Pancreas (tissue), 10 donors: ENCODE results near the gene DUSP1. TPM values are rescaled to one million over a fixed set of nuclear protein-coding genes. Genes with fewer than 3 reads are reported as not detected.

Source experiments
- ATAC-seq, 4 donors: fragments of 200-7000 bp; cut with Tn5 transposase; one replicate each; pipeline versions ENCODE4 v1.8.0 to v1.9.1; 2020; ENCODE audit warnings: mild to moderate bottlenecking in 4 of 4, moderate library complexity in 4 of 4
- DNase-seq, 6 donors: peaks; one replicate each; pipeline ENCODE4 v3.0.0-alpha.2; 2020
- FAIRE-seq: peaks from 2 replicates; lab custom pipeline; 2012; peaks lifted over from hg19 to GRCh38; lab: Jason Lieb, UNC
- H3K27ac ChIP-seq, 4 donors: fragments of 200-600 bp; sonication (generic); 1 replicate in 3 of 4; 2 replicates in 1 of 4; pipeline versions ENCODE4 v1.5.0 to v1.8.0; 2020
- H3K27me3 ChIP-seq, 4 donors: fragments of 200-600 bp; one replicate each; pipeline ENCODE4 v1.8.0; 2021
- H3K36me3 ChIP-seq, 3 donors: fragments of 200-600 bp; sonication (generic) in 1 of 3; one replicate each; pipeline versions ENCODE4 v1.5.0 to v1.8.0; 2020 to 2021
- H3K4me1 ChIP-seq, 3 donors: fragments of 200-600 bp; one replicate each; pipeline ENCODE4 v1.8.0; 2021
- H3K4me3 ChIP-seq, 4 donors: fragments of 200-600 bp; sonication (generic) in 2 of 4; one replicate each; pipeline versions ENCODE4 v1.5.0 to v1.8.0; 2020 to 2021
- H3K9me3 ChIP-seq, 4 donors: fragments of 200-600 bp; one replicate each; pipeline ENCODE4 v1.8.0; 2021
- WGBS, 2 donors: extraction: QIAGEN DNeasy Blood & Tissue Kit; methylation state at CpG; one replicate each; pipeline ENCODE4 v1.1.7; 2013; 5-methylcytosine and 5-hydroxymethylcytosine counted together
- intact Hi-C, 3 donors: fragments of 100-400 bp; cut with DNase I; formaldehyde crosslinking; loops; one replicate each; pipeline versions ENCODE4 v1.11.1 to v1.14.2; 2022
- polyA plus RNA-seq, 2 donors: library from polyadenylated mRNA; stranded (reverse); fragments of 200-250 nt; gene quantifications; one replicate each; pipeline ENCODE4 v1.2.3, GENCODE V29; 2013
- total RNA-seq, 6 donors: library from RNA; stranded (reverse); fragmentation: NEBNext Ultra II Directional in 4 of 6; extraction: Animal tissue kit (Norgen Biotek cat#: 25700) in 4 of 6; gene quantifications; one replicate each; pipeline versions ENCODE4 v1.2.1 to v1.2.4, GENCODE V29; 2021 to 2023
- TF ChIP-seq, protein P1 (sequence below), 4 donors: fragments of 200-600 bp; sonication (generic) in 3 of 4; IDR thresholded peaks; one replicate each; pipeline versions ENCODE4 v1.5.0 to v1.8.0; 2021; ENCODE audit warnings: antibody characterized with exemption in 4 of 4
- donor health status: healthy with polysubstance abuse.
- donor health status: DM: no; HTN: no; CAD: no; lungs with moderate emphysema.
- donor health status: DM: no; HTN: no; CAD: no.
- donor health status: control.
- donor health status: control.
- donor health status: Bipolar disorder and iron deficiency.
- donor health status: DM: yes; HTN: yes; CAD: no.
- donor health status: DM: no; HTN: no; CAD: no.
- donor health status: DM: no; HTN: no; CAD: no.
- donor health status: DM: yes; HTN: yes; CAD: no.

The DUSP1 gene
- total and polyA plus RNA-seq, 8 donors = 18.6 to 198 (median 55.5) TPM

DNA sequence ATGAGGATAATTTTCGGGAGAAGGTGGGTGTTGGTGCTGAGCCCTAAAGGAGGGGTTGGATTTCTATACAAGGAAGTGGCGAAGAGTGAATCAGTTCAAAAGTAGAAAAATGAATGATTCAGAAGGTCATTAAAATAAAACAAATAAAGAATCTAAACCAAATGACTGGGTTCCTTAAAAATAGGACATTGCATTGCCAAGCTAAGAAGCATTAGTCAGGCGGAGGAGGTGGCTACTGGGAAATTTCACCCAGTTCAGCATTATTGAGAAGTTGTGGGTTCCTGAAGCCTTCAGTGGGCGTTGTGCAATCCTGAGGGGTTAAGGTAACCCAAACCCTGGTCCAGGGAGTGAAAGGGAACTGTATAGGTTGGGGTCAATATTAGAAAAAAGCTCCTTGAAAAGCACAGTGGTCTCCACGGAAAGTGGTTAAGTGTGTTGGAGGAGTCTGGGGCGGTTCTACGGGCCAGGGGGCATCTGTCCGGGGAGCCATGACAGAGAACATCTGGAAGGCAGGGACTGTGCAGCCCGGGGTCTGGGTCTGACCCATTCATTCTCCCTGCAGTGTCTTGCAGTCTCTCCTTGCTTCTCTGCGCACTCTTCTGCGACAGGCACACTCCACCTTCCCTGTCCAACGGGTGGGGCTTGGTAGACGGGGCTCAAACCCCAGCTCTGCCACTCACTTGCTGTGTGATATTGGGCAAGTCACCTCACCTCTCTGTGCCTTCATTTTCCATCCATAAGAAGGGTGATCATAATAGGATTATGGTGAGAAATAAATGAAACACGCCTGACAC is 27.6 kb upstream of the DUSP1 start:
- FAIRE-seq (no peak), ATAC-seq (peak in 3 of 4 donors; percentile 25 to 50 (median 48)), DNase-seq (no peak)
- Histone ChIP-seq H3K27ac (peak overlapping the region in 2 of 4 donors; percentile 19 to 46), H3K4me3 (no peak overlapping the region), H3K4me1 (peaks cover 0 to 6% (median 3%) of the 10 kb centered on the region in 3 donors), H3K36me3 (no peaks in the 10 kb centered on the region), H3K9me3 (no peaks in the 10 kb centered on the region), H3K27me3 (no peaks in the 10 kb centered on the region)
- 80 to 81% methylated on average over 14 of the region's 14 CpGs for WGBS, 2 donors
- TF ChIP-seq, protein P1, sequence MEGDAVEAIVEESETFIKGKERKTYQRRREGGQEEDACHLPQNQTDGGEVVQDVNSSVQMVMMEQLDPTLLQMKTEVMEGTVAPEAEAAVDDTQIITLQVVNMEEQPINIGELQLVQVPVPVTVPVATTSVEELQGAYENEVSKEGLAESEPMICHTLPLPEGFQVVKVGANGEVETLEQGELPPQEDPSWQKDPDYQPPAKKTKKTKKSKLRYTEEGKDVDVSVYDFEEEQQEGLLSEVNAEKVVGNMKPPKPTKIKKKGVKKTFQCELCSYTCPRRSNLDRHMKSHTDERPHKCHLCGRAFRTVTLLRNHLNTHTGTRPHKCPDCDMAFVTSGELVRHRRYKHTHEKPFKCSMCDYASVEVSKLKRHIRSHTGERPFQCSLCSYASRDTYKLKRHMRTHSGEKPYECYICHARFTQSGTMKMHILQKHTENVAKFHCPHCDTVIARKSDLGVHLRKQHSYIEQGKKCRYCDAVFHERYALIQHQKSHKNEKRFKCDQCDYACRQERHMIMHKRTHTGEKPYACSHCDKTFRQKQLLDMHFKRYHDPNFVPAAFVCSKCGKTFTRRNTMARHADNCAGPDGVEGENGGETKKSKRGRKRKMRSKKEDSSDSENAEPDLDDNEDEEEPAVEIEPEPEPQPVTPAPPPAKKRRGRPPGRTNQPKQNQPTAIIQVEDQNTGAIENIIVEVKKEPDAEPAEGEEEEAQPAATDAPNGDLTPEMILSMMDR (IDR thresholded peaks at IDR 0.05) = no peak
- intact Hi-C loops = no loop called here

DNA sequence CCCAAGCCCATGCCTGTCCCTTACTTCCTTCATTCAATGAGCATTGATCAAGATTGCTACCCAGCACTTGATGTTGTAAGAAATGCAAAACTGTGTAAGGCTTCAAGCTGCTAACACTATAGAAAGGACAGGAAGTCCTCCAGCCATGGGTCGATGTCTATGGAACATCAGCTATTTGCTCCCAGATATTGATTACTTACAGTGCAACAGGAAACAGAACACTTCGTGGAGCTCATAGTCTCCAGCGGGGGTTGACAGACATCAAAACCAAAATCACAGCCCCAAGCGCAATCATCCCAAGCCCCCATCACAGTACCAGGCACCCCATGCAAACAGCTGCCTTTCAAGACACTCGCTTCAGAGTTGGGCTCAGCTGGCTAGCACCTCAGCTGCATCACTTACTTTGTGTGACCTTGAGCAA is 26.8 kb upstream of the DUSP1 start:
- ATAC-seq = peak in 1 of 4 donors; percentile 7
- Histone ChIP-seq H3K27me3 (no peaks in the 10 kb centered on the region), H3K27ac (peak overlapping the region in 2 of 4 donors; percentile 19 to 46), H3K4me3 (no peak overlapping the region), H3K9me3 (no peaks in the 10 kb centered on the region), H3K4me1 (peaks cover 0 to 6% (median 3%) of the 10 kb centered on the region in 3 donors), H3K36me3 (no peaks in the 10 kb centered on the region)
- intact Hi-C loops = no loop called here
- no peak for DNase-seq
- TF ChIP-seq, protein P1 (IDR thresholded peaks at IDR 0.05) = no peak
- WGBS, 2 donors = 31 to 32% methylated on average over 5 of the region's 5 CpGs
- no peak for FAIRE-seq

DNA sequence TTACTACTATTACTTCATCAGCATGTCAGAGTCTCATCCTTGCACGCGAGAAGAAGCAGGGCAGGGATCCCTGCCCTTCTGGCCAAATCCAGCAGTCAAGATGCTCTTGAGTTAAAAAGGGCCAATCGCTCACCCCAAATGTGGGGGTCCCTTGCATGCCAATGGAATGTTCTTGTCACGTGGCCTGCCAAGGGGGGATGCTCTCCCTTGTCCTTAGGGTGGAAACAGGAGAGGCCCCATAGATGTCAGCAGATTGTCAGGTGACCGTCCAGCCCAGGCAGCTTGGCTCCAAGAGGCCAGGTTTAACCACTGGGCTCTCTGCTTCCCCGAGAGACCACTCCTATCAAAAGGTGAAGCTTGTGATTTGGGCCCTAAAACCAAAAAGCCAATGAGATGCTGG is 25.3 kb upstream of the DUSP1 start:
- H3K27ac ChIP-seq = no peak overlapping the region
- no peak for ATAC-seq
- no peaks in the 10 kb centered on the region for H3K27me3 ChIP-seq
- TF ChIP-seq, protein P1 (IDR thresholded peaks at IDR 0.05) = no peak
- no peak for FAIRE-seq
- no peaks in the 10 kb centered on the region for H3K36me3 ChIP-seq
- DNase-seq = no peak
- 93 to 94% methylated on average over 6 of the region's 6 CpGs for WGBS, 2 donors
- H3K9me3 ChIP-seq = no peaks in the 10 kb centered on the region
- H3K4me1 ChIP-seq = peaks cover 0 to 6% (median 3%) of the 10 kb centered on the region in 3 donors
- H3K4me3 ChIP-seq = no peak overlapping the region
- intact Hi-C loops = no loop called here

DNA sequence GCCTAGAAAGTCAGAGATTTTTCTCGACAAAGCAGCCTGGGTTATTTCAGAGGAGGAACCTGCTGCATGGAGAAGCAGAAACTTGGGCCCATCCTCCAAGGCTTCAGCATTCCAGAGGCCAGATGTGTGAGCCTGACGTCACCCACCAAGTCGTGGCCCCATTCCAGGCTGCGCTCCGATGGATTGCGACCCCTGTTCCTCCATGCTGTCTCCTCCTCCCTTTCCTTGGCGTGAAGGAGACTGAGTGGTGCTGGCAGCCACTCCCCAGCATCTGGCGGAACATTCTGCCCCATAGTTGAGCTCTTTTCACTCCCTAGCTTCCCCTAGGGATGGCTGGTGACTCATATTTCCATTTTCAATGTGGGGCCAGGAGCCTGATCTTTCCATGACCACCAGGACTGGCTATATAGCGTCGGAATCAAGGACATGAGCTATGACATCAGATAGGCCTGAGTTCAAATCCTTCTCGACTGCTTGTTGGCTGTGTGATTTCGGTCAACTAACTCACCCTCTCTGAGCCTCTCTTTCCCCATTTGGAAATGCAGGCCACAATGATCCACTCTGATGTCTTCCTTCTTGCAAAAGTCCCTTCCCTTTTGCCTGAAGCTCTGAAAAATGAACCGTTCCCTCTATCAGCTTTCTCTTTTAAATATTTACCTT is 24.5 kb upstream of the DUSP1 start:
- 65 to 68% methylated on average over 13 of the region's 13 CpGs for WGBS, 2 donors
- intact Hi-C loops = no loop called here
- Histone ChIP-seq H3K4me1 (peaks cover 0 to 6% (median 3%) of the 10 kb centered on the region in 3 donors), H3K9me3 (no peaks in the 10 kb centered on the region), H3K36me3 (no peaks in the 10 kb centered on the region), H3K27me3 (no peaks in the 10 kb centered on the region), H3K27ac (peak overlapping the region in 2 of 4 donors; percentile 25 to 28), H3K4me3 (no peak overlapping the region)
- DNase-seq (peak in 3 of 6 donors; percentile 37 to 58 (median 57)), ATAC-seq (peak; percentile 33 to 66 (median 48)), FAIRE-seq (no peak)
- TF ChIP-seq, protein P1 (IDR thresholded peaks at IDR 0.05) = no peak
